ENCODE results near the gene KRT1. TPM values are rescaled to one million over a fixed set of nuclear protein-coding genes. Genes with fewer than 3 reads are reported as not detected.

KRT1 gene
- total RNA-seq, 1 donor from 2014 or later: not detected

DNA sequence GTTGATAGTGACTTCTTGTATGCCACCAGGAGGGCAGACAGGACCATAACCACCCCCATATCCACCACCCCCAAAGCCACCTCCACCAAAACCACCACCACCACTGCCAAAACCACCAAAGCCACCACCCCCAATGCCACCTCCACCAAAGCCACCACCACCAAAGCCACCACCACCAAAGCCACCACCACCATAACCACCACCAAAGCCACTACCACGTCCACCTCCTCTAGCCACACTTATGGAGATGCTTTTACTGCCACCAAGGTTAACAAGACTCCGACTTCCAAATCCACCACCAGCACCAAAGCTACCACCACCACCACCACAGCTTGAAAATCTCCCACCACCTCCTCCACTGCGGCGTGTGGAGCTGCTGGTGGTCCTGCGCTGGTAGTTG, 332 bp downstream of the KRT1 start:
- Mint-ChIP-seq H3K36me3 (ENCODE audit: low read depth) (no peaks in the 10 kb centered on the region), H3K9me3 (ENCODE audit: low read depth) (no peaks in the 10 kb centered on the region), H3K27me3 (ENCODE audit: low read depth) (peaks cover 69% of the 10 kb centered on the region), H3K4me1 (ENCODE audit: low read depth) (no peaks in the 10 kb centered on the region), H3K27ac (ENCODE audit: unreplicated experiment) (no peak overlapping the region), H3K4me3 (ENCODE audit: unreplicated experiment) (no peak overlapping the region)
- TF ChIP-seq, protein P1, sequence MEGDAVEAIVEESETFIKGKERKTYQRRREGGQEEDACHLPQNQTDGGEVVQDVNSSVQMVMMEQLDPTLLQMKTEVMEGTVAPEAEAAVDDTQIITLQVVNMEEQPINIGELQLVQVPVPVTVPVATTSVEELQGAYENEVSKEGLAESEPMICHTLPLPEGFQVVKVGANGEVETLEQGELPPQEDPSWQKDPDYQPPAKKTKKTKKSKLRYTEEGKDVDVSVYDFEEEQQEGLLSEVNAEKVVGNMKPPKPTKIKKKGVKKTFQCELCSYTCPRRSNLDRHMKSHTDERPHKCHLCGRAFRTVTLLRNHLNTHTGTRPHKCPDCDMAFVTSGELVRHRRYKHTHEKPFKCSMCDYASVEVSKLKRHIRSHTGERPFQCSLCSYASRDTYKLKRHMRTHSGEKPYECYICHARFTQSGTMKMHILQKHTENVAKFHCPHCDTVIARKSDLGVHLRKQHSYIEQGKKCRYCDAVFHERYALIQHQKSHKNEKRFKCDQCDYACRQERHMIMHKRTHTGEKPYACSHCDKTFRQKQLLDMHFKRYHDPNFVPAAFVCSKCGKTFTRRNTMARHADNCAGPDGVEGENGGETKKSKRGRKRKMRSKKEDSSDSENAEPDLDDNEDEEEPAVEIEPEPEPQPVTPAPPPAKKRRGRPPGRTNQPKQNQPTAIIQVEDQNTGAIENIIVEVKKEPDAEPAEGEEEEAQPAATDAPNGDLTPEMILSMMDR (IDR thresholded peaks at IDR 0.05): no peak
- no peak for DNase-seq (ENCODE audit: low spot score)

GRCh38 chr12:52677671-52678070, 2.5 kb downstream of the KRT1 start:
- TF ChIP-seq, protein P1 (IDR thresholded peaks at IDR 0.05): no peak
- H3K4me1 Mint-ChIP-seq (ENCODE audit: low read depth): no peaks in the 10 kb centered on the region
- H3K4me3 Mint-ChIP-seq (ENCODE audit: unreplicated experiment): no peak overlapping the region
- no peaks in the 10 kb centered on the region for H3K9me3 Mint-ChIP-seq (ENCODE audit: low read depth)
- no peak overlapping the region for H3K27ac Mint-ChIP-seq (ENCODE audit: unreplicated experiment)
- no peaks in the 10 kb centered on the region for H3K36me3 Mint-ChIP-seq (ENCODE audit: low read depth)
- peaks cover 64% of the 10 kb centered on the region for H3K27me3 Mint-ChIP-seq (ENCODE audit: low read depth)
- DNase-seq (ENCODE audit: low spot score): no peak

DNA sequence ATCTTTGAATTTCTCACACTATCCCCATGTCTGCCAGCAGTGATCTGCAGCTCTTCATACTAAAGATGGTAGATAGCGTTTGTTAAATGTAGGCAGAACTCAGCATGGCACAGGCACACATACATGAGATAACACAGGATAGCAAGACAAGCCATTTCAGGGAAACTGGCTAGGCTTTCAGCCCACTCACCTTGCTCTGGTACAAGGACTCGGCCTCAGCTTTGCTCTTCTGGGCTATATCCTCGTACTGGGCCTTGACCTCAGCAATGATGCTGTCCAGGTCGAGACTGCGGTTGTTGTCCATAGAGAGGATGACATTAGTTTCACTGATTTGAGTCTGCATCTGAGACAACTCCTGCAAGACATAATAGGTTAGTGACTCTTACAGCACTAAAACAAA, 3.1 kb downstream of the KRT1 start:
- TF ChIP-seq, protein P1 (IDR thresholded peaks at IDR 0.05): no peak
- Mint-ChIP-seq H3K36me3 (ENCODE audit: low read depth) (no peaks in the 10 kb centered on the region), H3K4me3 (ENCODE audit: unreplicated experiment) (no peak overlapping the region), H3K4me1 (ENCODE audit: low read depth) (no peaks in the 10 kb centered on the region), H3K9me3 (ENCODE audit: low read depth) (no peaks in the 10 kb centered on the region), H3K27ac (ENCODE audit: unreplicated experiment) (no peak overlapping the region), H3K27me3 (ENCODE audit: low read depth) (peaks cover 58% of the 10 kb centered on the region)
- no peak for DNase-seq (ENCODE audit: low spot score)

DNA sequence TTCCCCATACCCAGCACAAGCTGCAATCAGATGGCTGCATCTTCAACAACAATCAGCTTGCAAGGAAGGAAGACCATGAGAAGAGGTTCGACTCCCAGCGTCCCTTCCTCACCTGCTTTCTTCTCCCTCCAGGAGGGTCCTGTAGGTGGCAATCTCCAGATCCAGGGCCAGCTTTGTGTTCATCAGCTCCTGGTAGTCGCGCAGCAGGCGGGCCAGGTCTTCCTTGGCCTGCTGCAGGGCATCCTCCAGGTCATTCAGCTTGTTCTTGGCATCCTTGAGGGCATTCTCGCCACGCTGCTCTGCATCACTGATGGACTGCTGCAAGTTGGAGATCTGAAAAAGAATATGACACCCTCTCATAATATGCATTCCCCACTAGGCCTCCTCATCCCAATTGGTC, 4.0 kb downstream of the KRT1 start:
- TF ChIP-seq, protein P1 (IDR thresholded peaks at IDR 0.05): no peak
- Mint-ChIP-seq H3K27me3 (ENCODE audit: low read depth) (peaks cover 49% of the 10 kb centered on the region), H3K36me3 (ENCODE audit: low read depth) (no peaks in the 10 kb centered on the region), H3K4me1 (ENCODE audit: low read depth) (no peaks in the 10 kb centered on the region), H3K27ac (ENCODE audit: unreplicated experiment) (no peak overlapping the region), H3K9me3 (ENCODE audit: low read depth) (no peaks in the 10 kb centered on the region), H3K4me3 (ENCODE audit: unreplicated experiment) (no peak overlapping the region)
- DNase-seq (ENCODE audit: low spot score): no peak

- H3K27ac Mint-ChIP-seq (ENCODE audit: unreplicated experiment): no peak overlapping the region
- H3K4me1 Mint-ChIP-seq (ENCODE audit: low read depth): no peaks in the 10 kb centered on the region
- no peaks in the 10 kb centered on the region for H3K36me3 Mint-ChIP-seq (ENCODE audit: low read depth)
- H3K27me3 Mint-ChIP-seq (ENCODE audit: low read depth): peaks cover 44% of the 10 kb centered on the region
- H3K9me3 Mint-ChIP-seq (ENCODE audit: low read depth): no peaks in the 10 kb centered on the region
- H3K4me3 Mint-ChIP-seq (ENCODE audit: unreplicated experiment): no peak overlapping the region
- no peak for DNase-seq (ENCODE audit: low spot score)
- TF ChIP-seq, protein P1 (IDR thresholded peaks at IDR 0.05): no peak
Observed at GRCh38 chr12:52675301-52675701, 4.9 kb downstream of the KRT1 start.

All from chondrocyte (in vitro differentiated cells).